HL-60 (cell line): Measurements from ENCODE around the gene SPATA46.

Experiments
- POLR2AphosphoS5 ChIP-seq: IDR thresholded peaks from 2 replicates; pipeline ENCODE4 v1.6.1; 2012; ENCODE audit warnings: low read depth
- TF ChIP-seq, protein P1 (sequence below): IDR thresholded peaks from one replicate; pipeline ENCODE4 v1.5.1; 2011; ENCODE audit warnings: low read length, control low read depth, inconsistent platforms; ENCODE audit not compliant: insufficient read depth

DNA sequence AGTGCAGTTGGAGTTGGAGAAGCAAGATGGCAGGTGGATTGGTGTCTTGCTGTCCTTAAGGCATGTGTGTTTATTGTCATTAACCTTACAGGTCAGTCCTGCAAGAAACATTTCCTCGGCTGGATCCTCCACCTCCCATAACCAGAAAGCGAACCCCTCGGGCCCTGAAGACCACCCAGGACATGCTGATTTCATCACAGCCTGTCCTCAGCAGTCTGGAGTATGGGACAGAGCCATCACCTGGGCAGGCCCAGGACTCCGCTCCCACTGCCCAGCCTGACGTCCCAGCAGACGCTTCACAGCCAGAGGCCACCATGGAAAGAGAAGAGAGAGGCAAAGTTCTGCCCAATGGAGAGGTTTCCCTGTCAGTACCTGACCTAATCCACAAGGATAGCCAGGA lies 6.4 kb upstream of the SPATA46 start:
- TF ChIP-seq, protein P1, sequence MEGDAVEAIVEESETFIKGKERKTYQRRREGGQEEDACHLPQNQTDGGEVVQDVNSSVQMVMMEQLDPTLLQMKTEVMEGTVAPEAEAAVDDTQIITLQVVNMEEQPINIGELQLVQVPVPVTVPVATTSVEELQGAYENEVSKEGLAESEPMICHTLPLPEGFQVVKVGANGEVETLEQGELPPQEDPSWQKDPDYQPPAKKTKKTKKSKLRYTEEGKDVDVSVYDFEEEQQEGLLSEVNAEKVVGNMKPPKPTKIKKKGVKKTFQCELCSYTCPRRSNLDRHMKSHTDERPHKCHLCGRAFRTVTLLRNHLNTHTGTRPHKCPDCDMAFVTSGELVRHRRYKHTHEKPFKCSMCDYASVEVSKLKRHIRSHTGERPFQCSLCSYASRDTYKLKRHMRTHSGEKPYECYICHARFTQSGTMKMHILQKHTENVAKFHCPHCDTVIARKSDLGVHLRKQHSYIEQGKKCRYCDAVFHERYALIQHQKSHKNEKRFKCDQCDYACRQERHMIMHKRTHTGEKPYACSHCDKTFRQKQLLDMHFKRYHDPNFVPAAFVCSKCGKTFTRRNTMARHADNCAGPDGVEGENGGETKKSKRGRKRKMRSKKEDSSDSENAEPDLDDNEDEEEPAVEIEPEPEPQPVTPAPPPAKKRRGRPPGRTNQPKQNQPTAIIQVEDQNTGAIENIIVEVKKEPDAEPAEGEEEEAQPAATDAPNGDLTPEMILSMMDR, result no peak
- no peak for TF ChIP-seq POLR2AphosphoS5
